Measurements from ENCODE around the gene ACAD8. TPM values are rescaled to one million over a fixed set of nuclear protein-coding genes. Genes with fewer than 3 reads are reported as not detected.
"Not testable (repeated sequence)": the region's sequence is repeated elsewhere in the genome, so short reads cannot be mapped to it uniquely, and the experiment has no call there.

Gene ACAD8
- total RNA-seq, 1 experiment from 2014 or later: 44.2 TPM

DNA sequence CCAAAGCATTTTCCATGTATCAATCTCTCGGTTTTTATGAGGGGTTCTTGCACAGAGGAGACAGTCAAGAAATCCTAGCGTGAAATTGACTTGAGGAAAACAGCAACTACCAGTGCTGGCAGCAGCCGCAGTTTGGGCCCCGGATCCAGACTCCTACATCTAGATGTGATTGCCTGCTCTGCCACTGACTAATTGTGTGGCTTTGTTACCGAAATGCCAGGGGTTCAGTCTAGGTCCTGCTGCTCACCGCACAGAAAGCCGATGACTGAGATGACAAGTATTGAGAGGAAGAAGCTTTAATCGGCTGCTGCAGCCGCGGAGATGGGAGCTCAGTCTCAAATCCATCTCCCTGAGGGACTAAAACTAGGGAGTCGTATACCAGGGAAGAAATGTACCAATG, 14.6 kb downstream of the ACAD8 start:
- no peaks in the 10 kb centered on the region for H3K27me3 ChIP-seq (ENCODE audit: control insufficient read depth, insufficient read depth, low read length)
- DNase-seq: no peak
- peaks cover under 1% of the 10 kb centered on the region for H3K36me3 ChIP-seq (replicated peaks; ENCODE audit: control insufficient read depth, insufficient read depth, low read length)
- H3K4me3 ChIP-seq (ENCODE audit: insufficient read depth, low read depth, low read length): no peak overlapping the region

DNA sequence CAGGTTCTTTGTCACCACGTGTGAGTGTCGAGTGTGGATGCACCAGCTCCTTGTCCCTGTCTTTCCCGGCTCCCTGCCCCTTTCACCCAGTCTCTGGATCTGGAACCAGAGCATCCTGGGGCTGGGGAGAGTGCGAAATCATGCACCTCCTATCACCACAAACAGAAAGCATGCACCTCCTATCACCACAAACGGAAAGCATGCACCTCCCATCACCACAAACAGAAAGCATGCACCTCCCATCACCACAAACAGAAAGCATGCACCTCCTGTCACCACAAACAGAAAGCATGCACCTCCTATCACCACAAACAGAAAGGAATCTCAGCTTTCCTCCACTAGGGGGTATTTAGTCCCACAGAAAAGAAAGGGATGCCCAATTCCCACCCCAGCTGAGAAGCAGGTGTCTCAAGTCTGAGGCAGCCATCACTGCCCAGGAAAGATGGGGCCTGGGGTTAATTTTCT, 16.9 kb downstream of the ACAD8 start:
- peak; percentile 76 for DNase-seq
- H3K27me3 ChIP-seq (ENCODE audit: control insufficient read depth, insufficient read depth, low read length): no peaks in the 10 kb centered on the region

DNA sequence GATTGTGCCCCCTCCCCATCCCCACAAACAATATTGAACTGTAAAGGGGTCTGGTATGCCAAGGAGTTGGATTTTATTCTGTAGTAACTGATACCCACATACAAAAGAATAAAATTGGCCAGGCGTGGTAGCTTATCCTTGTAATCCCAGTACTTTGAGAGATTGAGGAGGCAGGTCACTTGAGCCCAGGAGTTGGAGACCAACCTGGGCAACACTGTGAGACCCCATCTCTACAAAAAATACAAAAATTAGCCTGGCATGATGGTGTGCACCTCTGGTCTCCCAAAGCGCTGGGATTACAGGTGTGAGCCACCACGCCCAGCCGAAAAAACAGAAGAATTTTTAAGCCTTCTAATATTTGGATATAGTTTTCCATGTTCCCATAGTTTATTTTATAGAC, 18.6 kb downstream of the ACAD8 start:
- peaks cover 4% of the 10 kb centered on the region; the same call in 1 of the 2 replicates for H3K27me3 ChIP-seq (ENCODE audit: control insufficient read depth, insufficient read depth, low read length)
- no peak for DNase-seq
- no peak overlapping the region for H3K4me3 ChIP-seq (ENCODE audit: insufficient read depth, low read depth, low read length)
- H3K36me3 ChIP-seq (replicated peaks; ENCODE audit: control insufficient read depth, insufficient read depth, low read length): no peaks in the 10 kb centered on the region

More for the DNA sequence above, 16.9 kb downstream of the ACAD8 start:
- Histone ChIP-seq H3K4me3 (ENCODE audit: insufficient read depth, low read depth, low read length) (no peak overlapping the region), H3K36me3 (replicated peaks; ENCODE audit: control insufficient read depth, insufficient read depth, low read length) (no peaks in the 10 kb centered on the region)

DNA sequence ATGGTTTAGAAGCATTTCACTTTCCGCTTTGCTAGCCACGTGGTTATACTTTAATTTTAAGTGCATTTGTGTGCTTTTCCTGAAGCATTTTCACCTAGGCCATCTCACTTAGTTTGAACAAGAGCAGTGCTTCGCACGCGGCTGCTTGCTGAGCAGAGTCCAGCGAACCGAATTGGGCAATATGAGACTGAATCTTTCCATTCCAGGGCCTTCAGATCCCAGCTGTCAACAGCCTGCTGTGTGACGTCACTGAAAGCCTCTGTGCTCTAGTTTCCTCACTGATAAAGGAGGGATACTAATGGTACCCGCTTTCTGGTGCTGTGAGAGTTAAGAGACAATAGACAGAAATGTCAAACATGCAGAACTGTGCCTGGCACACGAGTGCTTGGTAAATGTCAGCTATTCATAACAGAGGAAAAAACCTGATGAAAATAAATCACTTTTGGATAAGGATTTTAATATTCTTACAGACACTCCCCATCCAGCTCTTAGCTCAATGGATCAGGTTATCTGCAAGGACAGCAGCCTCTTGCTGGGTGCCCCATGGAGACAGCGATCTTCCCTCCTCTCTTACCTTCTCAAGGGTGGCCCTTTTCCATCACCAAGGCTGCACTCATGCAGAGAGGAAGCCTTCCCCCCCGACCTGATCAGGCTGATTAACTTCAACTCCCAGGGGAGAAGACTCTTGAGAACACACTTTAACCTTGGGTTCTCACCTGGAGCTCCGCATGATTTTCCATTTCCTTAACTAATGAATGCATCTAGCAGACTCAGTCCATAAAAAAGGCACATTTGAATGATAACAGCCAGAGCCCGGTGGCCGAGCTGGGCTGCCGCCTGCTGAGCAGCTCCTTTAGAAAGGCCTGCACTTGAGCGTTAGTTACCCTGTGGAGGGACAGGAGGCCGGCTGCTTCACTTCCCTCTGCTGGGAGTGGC, 19.3 kb downstream of the ACAD8 start:
- no peak overlapping the region; the same call in 1 of the 2 replicates for H3K4me3 ChIP-seq (ENCODE audit: insufficient read depth, low read depth, low read length)
- peak; percentile 86 for DNase-seq
- peaks cover 4% of the 10 kb centered on the region; the same call in 1 of the 2 replicates for H3K27me3 ChIP-seq (ENCODE audit: control insufficient read depth, insufficient read depth, low read length)
- no peaks in the 10 kb centered on the region for H3K36me3 ChIP-seq (replicated peaks; ENCODE audit: control insufficient read depth, insufficient read depth, low read length)

DNA sequence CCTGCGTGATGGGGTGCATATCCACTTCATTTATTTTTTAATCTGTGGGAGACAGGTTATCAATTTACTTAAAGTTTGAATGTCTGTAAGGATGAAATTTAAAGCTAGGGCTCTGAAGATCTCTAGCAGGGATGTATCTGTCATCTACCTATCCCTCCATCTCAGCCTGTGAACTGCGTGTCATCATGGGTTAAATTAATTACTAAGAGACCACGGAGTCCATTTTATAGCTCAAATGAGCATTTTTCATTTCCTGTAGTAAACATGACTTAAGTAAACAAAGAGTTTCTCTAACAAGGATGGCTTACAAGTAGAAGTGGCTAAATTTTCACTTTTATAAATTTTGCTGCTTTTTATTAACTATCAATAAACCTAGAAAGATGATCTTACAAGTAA, 19.9 kb downstream of the ACAD8 start:
- no peak for DNase-seq
- Histone ChIP-seq H3K36me3 (replicated peaks; ENCODE audit: control insufficient read depth, insufficient read depth, low read length) (no peaks in the 10 kb centered on the region), H3K4me3 (ENCODE audit: insufficient read depth, low read depth, low read length) (peak overlapping the region; percentile 84), H3K27me3 (ENCODE audit: control insufficient read depth, insufficient read depth, low read length) (peaks cover 4% of the 10 kb centered on the region; the same call in 1 of the 2 replicates)

DNA sequence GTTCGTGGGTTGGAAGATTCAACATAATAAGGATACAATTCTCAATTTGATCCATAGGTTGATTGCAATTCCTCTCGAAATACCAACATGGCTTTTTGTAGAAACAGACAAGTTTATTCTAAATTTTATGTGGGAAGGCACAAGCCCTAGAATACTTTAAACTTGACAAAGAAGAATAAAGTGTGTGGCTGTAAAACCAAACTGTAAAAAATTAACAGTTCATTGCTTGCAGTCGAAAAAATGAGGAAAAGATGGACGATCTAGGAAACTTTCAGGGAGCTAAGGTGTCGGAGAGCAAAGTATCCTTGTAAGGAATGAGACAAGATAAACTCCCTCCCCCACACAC, 21.8 kb downstream of the ACAD8 start:
- Histone ChIP-seq H3K4me3 (ENCODE audit: insufficient read depth, low read depth, low read length) (peak overlapping the region; percentile 84), H3K27me3 (ENCODE audit: control insufficient read depth, insufficient read depth, low read length) (peaks cover 4% of the 10 kb centered on the region; the same call in 1 of the 2 replicates), H3K36me3 (replicated peaks; ENCODE audit: control insufficient read depth, insufficient read depth, low read length) (no peaks in the 10 kb centered on the region)
- DNase-seq: no peak

DNA sequence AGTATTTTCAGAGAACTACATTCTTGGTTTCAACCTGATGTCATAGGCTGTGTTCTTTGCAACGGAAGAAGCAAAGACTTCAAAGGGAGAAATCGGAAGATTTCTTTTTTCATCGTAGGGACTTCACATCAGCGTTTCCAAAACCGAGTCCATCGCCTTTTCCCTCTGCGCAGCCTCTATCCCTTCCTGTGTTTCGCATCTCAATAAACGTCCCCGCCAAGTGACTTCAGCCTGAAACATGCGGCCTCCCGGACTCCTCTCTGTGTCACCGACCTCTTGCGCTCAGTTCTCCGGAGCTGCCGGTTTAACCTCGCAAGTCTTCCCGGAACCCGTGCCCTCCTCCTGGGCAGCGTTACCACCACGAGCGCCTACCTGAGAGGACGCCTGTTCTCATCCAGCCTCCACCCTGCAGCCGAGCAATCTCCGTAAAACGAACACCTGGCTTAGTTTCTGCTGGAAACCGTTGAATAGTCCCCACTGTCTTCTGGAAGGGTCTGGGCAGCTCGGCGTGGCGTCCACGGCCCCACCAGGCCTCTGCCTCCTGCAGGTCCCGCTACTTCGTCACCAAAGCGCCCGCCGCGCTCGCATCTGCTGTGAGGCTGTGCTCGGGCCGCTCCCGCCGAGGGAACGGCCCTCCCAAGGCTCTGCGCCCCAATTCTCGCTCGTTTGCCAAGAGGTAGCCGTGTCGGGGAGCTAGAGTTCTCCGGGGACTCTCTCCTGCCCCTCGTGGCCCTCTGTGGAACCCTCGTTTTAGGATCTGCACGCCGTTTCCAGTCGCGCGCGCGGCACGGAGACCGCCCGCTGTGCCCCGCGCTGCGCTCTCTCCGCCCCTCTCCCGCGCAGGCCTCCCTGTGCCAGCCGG, 22.4 kb downstream of the ACAD8 start, which contains the start of gene GLB1L3:
Gene GLB1L3 (plus strand): TSS at position 846 of the 862 bp plus-strand sequence. CDS start 362 bp downstream, outside the sequence.
- Histone ChIP-seq H3K4me3 (ENCODE audit: insufficient read depth, low read depth, low read length) (peak within 1 kb of the TSS; percentile 84), H3K27me3 (ENCODE audit: control insufficient read depth, insufficient read depth, low read length) (peaks cover 4% of the 10 kb centered on the region; the same call in 1 of the 2 replicates), H3K36me3 (replicated peaks; ENCODE audit: control insufficient read depth, insufficient read depth, low read length) (no peaks in the 10 kb centered on the region)
- DNase-seq: peak; percentile 87

DNA sequence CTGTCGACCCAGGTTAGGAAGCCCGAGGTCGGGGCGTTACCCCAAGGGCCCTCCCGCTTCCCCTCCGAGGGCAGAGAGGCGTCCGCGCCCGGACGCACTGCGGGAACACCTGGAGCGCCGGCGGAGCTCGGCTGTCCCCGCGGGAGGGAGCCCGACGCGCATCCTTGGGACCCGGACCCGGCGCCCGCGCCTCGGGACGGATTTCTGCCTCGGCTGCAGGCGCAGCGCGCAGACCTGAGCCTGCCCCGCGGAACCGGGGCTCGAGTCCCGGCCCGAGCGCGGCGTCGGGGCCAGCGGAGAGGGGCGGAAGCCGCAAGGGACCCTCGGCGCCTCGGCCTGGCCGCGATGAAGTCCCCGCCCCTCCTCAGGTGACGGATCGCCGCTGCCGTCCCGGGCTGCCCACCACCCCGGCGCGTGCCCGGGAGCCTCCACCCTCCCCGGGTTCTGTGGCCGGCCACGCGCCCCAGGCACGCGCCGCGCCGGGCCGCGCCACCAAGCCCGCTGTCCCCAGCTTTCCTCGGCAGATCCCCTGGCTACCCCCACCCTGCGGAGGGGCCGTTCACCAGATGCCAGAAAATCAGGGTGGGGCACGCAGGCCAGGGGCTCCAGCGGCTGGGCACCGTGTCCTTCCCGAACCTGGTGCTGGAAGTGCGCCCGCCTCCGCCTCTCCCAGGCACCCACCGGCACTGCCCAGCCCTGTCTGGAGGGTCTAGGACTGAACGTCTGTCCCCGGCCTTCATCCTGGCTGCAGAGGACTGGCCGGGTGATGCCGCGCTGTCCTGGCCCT, 23.2 kb downstream of the ACAD8 start:
- Histone ChIP-seq H3K36me3 (replicated peaks; ENCODE audit: control insufficient read depth, insufficient read depth, low read length) (no peaks in the 10 kb centered on the region), H3K4me3 (ENCODE audit: insufficient read depth, low read depth, low read length) (peak overlapping the region; percentile 84), H3K27me3 (ENCODE audit: control insufficient read depth, insufficient read depth, low read length) (peaks cover 4% of the 10 kb centered on the region; the same call in 1 of the 2 replicates)
- DNase-seq: peak; percentile 92

DNA sequence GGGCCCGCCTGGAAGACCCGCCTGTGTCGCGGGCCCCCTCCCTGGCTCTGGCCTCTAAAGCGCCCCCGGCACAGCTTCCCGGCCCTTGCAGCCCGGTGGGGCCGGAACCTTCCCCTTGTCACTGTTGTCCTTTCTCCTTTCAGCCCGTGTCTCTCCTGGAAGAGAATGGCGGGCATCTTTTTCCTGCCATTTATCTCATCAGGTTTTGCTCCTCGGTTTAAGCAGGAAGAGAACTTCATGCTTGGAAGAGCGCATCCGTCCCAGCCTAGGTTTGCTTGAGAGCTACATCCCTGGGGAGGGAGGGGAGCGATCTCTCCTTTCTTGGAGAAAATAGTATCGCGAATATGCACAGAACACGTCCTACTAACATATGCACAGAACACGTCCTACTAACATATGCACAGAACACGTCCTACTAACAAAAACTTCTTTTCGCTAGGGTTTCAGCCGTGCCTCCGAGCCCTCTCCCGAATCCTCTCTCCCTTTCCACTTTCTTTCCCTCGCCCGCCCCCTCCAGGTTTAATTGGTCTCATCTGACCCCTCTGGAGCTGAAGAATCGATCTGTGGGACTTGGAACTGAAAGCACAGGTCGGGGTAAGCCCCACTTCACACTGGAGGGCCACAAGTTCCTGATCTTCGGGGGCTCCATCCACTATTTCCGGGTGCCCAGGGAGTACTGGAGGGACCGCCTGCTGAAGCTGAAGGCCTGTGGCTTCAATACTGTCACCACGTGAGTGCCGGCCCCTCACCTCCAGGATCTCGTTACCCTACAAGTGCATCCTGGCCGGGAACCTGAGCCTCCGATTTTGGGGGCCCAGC, 24.0 kb downstream of the ACAD8 start:
- DNase-seq: peak; percentile 76
- Histone ChIP-seq H3K4me3 (ENCODE audit: insufficient read depth, low read depth, low read length) (peak overlapping the region; percentile 84), H3K36me3 (replicated peaks; ENCODE audit: control insufficient read depth, insufficient read depth, low read length) (no peaks in the 10 kb centered on the region), H3K27me3 (ENCODE audit: control insufficient read depth, insufficient read depth, low read length) (peaks cover 4% of the 10 kb centered on the region; the same call in 1 of the 2 replicates)

DNA sequence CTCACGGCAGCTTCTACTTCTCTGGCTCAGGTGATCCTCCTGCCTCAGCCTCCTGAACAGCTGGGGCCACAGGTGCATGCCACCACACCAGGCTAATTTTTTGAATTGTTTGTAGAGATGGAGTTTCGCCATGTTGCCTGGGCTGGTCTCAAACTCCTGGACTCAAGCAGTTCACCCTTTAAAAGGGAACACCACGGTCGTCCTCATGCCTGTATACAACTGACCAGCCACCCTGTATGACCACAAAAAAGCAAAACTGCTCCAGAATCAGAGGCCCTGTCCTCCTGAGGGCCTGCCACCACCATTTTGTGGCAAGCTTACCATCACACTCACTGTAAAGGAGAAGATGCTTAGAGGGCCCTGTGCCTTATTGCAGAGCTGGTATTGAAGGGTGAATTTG, 25.0 kb downstream of the ACAD8 start:
- H3K27me3 ChIP-seq (ENCODE audit: control insufficient read depth, insufficient read depth, low read length): peaks cover 4% of the 10 kb centered on the region; the same call in 1 of the 2 replicates
- no peak overlapping the region for H3K4me3 ChIP-seq (ENCODE audit: insufficient read depth, low read depth, low read length)
- DNase-seq: no peak
- peaks cover 2% of the 10 kb centered on the region; the same call in 1 of the 2 replicates for H3K36me3 ChIP-seq (replicated peaks; ENCODE audit: control insufficient read depth, insufficient read depth, low read length)

DNA sequence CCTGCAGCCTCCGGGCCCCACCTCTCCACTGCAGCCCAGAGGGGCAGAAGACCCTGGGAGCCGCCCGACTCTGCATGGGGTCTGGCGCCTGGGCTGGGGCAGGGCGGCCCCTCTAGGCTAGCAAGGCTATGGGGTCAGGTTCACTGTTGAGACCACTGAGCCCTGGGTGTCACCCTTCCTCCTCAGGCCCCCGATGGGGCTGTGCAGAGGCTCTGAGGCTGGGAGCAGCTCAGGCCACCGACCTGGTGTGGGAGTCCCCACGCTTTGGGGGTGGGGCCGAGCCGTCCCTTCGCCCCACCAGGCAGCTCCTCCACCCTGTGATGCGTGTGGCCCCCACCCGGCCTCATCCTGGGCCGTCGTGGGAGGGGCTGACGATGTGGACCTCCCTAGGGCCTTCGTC, 28.3 kb downstream of the ACAD8 start:
- H3K36me3 ChIP-seq (replicated peaks; ENCODE audit: control insufficient read depth, insufficient read depth, low read length); H3K4me3 ChIP-seq (ENCODE audit: insufficient read depth, low read depth, low read length); DNase-seq; H3K27me3 ChIP-seq (ENCODE audit: control insufficient read depth, insufficient read depth, low read length): not testable (repeated sequence)

DNA sequence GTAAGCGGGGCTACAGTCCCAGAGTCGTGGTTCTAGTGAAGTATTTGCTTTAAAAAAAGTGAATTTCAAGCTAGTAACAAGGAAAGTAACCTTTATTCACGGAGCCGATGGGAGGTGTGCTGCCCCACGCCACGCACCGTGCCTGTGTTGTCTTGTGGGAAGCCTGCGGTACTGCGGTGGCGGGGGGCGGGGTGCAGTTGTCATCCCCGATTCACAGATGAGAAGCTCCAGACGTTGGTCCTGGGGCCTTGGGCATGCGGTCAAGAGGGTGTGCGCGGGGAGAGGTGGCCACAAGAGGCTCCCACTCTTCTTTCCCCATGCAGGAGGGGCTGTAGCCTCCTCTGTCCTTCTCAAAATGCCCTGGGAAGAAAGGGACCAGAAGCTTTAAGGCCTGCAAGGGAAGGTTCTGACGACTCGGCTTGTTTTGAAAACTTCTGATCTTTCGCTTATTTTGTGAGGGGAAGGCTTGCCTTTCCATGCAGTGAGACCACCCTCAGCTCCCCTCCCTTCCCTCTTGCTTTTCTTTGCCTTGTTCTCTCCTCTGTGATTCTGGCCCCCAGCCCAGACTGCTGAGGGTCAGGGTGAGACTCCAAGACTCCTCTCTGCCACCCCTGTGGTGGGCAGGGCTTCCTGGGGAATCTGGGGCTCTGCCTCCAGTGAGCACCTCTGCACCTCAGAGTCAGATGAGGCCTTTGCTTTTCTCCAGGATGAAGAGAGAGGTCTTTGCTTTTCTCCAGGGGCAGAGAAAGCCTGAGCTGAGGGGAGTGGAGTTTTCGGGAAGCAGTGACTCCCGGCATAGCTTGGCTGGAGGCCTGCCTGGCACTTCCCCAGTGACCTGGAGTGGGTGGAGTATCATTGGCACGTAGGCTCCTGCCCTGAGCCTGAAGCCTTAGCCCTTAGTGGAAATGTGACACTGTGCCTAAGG, 29.0 kb downstream of the ACAD8 start:
- no peak overlapping the region for H3K4me3 ChIP-seq (ENCODE audit: insufficient read depth, low read depth, low read length)
- H3K36me3 ChIP-seq (replicated peaks; ENCODE audit: control insufficient read depth, insufficient read depth, low read length): peaks cover 4% of the 10 kb centered on the region
- DNase-seq: no peak
- H3K27me3 ChIP-seq (ENCODE audit: control insufficient read depth, insufficient read depth, low read length): no peaks in the 10 kb centered on the region

Data from H7 (cell line).